GM23248 (cell line): ENCODE data around the gene PSMA7.

ENCODE experiments used
- EZH2 ChIP-seq: fragments of 200-600 bp; sonication (generic); IDR thresholded peaks from 2 replicates; pipeline ENCODE4 v1.6.1; 2018; ENCODE audit warnings: antibody characterized with exemption, mild to moderate bottlenecking; ENCODE audit not compliant: insufficient read depth, poor library complexity, severe bottlenecking
- EZH2phosphoT487 ChIP-seq: fragments of 200-600 bp; sonication (generic); IDR thresholded peaks from 2 replicates; pipeline ENCODE4 v1.6.1; 2018; ENCODE audit warnings: antibody characterized with exemption, moderate library complexity, mild to moderate bottlenecking, low read depth; ENCODE audit not compliant: insufficient read depth

DNA sequence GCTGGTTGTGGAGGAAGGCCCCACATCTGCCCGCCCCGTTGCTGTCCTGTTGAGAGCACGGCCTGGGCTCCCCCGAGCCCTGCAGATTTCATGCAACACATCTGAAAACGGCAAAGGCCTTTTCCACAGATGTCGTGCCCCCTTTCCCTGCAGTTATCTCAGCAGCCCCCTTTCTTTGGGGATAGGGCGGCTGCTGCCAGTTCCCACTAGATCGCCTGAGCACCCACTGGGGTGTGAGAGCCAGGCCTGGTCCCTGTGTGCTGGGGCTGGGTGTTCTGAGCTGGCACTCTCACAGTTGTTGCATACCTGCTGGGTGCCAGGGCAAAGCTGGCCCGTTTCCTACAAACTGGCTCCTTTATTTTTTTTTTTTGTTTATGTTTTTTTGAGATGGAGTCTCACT, 27.3 kb upstream of the PSMA7 start:
- TF ChIP-seq EZH2 (no peak), EZH2phosphoT487 (no peak)
